ENCODE results near the gene POLN.

DNA sequence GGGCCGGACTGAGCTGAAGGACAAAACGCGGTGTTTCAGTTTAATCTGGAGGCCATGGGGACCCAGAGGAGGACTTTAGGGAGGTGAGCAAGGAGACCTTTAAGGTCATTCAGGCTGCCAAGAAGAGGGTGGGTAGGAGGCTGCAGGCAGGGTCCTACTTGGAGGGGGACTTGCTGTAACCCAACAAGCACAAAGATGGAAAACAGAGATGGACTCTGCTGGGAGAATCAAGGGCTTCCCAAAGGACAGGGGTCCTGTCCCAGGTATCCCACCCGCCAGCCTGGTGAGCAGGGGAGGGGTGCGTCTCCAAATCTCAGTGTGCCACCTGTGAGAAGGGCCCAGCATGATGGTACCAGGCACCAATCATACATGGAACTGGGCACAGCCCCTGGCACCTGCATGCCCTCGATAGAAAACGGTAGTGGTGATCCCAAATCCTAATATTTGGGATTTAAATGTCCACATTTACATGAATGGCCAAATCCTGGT lies 3.9 kb upstream of the POLN start:
- TF ChIP-seq, protein P1, sequence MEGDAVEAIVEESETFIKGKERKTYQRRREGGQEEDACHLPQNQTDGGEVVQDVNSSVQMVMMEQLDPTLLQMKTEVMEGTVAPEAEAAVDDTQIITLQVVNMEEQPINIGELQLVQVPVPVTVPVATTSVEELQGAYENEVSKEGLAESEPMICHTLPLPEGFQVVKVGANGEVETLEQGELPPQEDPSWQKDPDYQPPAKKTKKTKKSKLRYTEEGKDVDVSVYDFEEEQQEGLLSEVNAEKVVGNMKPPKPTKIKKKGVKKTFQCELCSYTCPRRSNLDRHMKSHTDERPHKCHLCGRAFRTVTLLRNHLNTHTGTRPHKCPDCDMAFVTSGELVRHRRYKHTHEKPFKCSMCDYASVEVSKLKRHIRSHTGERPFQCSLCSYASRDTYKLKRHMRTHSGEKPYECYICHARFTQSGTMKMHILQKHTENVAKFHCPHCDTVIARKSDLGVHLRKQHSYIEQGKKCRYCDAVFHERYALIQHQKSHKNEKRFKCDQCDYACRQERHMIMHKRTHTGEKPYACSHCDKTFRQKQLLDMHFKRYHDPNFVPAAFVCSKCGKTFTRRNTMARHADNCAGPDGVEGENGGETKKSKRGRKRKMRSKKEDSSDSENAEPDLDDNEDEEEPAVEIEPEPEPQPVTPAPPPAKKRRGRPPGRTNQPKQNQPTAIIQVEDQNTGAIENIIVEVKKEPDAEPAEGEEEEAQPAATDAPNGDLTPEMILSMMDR (IDR thresholded peaks at IDR 0.05) = no peak
- TF ChIP-seq POLR2AphosphoS5 (IDR thresholded peaks at IDR 0.05) (no peak), POLR2A (IDR thresholded peaks at IDR 0.05) (no peak)
